Osteoblast (primary cell): ENCODE measurements around the gene GLI3. TPM values are rescaled to one million over a fixed set of nuclear protein-coding genes. Genes with fewer than 3 reads are reported as not detected.
A peak's percentile ranks its signal among the peaks of the same experiment; 100 is the strongest.

Source experiments
- DNase-seq: peaks from one replicate; pipeline ENCODE4 v3.0.0; 2011; ENCODE audit warnings: low spot score, mixed read lengths; ENCODE audit not compliant: insufficient read length; ENCODE audit errors: missing footprints
- H2AFZ ChIP-seq: 2 replicates; pipeline ENCODE4 v1.6.0; 2011; ENCODE audit warnings: mild to moderate bottlenecking, low read length
- H3K27ac ChIP-seq: 2 replicates; pipeline ENCODE4 v1.5.1; 2011; ENCODE audit warnings: mild to moderate bottlenecking, low read depth, low read length, moderate library complexity
- H3K27me3 ChIP-seq: 2 replicates; pipeline ENCODE4 v1.6.0; 2012; ENCODE audit warnings: mild to moderate bottlenecking, control low read depth, inconsistent platforms, low read length, moderate library complexity; ENCODE audit not compliant: insufficient read depth
- H3K36me3 ChIP-seq: 2 replicates; pipeline ENCODE4 v1.5.1; 2011; ENCODE audit warnings: mild to moderate bottlenecking, low read length, control low read depth, moderate library complexity; ENCODE audit not compliant: insufficient read depth
- H3K4me1 ChIP-seq: 2 replicates; pipeline ENCODE4 v1.5.1; 2011; ENCODE audit warnings: mild to moderate bottlenecking, low read length, control low read depth, moderate library complexity; ENCODE audit not compliant: insufficient read depth
- H3K4me2 ChIP-seq: 2 replicates; pipeline ENCODE4 v1.6.0; 2011; ENCODE audit warnings: mild to moderate bottlenecking, low read length; ENCODE audit not compliant: insufficient read depth
- H3K4me3 ChIP-seq: fragments of 200-600 bp; sonication (generic); 3 replicates; pipeline ENCODE4 v1.5.1; 2012; ENCODE audit warnings: mild to moderate bottlenecking, low read length, inconsistent platforms; ENCODE audit not compliant: insufficient read depth
- H3K79me2 ChIP-seq: 2 replicates; pipeline ENCODE4 v1.6.0; 2012; ENCODE audit warnings: mild to moderate bottlenecking, low read length, control low read depth, inconsistent platforms; ENCODE audit not compliant: insufficient read depth
- H3K9me3 ChIP-seq: 2 replicates; pipeline ENCODE4 v1.5.1; 2011; ENCODE audit warnings: low read depth, low read length, control low read depth
- H4K20me1 ChIP-seq: 2 replicates; pipeline ENCODE4 v1.6.0; 2012; ENCODE audit warnings: mild to moderate bottlenecking, low read length, control low read depth; ENCODE audit not compliant: insufficient read depth
- CTCF ChIP-seq: IDR thresholded peaks from 2 replicates; pipeline ENCODE4 v1.5.1; 2011; ENCODE audit warnings: mild to moderate bottlenecking, low read depth, low read length, moderate library complexity; ENCODE audit errors: extremely low read depth
- total RNA-seq: library from RNA; depleted of rRNA; stranded (reverse); fragments of >200 nt; gene quantifications from 2 replicates; pipeline ENCODE4 v1.2.3, GENCODE V29; 2012

The GLI3 gene
- total RNA-seq, 1 donor: 11.9 TPM

- Histone ChIP-seq H3K9me3 (no peaks in the 10 kb centered on the region), H3K79me2 (no peaks in the 10 kb centered on the region), H2AFZ (no peak overlapping the region), H3K27ac (no peak overlapping the region), H3K4me2 (no peak overlapping the region), H3K4me3 (no peak overlapping the region), H3K27me3 (no peaks in the 10 kb centered on the region), H4K20me1 (no peaks in the 10 kb centered on the region), H3K4me1 (peaks cover 12% of the 10 kb centered on the region), H3K36me3 (peaks cover 11% of the 10 kb centered on the region)
- peak; percentile 75 for DNase-seq
- no peak for TF ChIP-seq CTCF
These were observed 271.9 kb downstream of the GLI3 start for GRCh38 chr7:41964849-41965745.

GRCh38 chr7:41964183-41964753, 272.7 kb downstream of the GLI3 start:
- TF ChIP-seq CTCF: no peak
- no peak overlapping the region for H2AFZ ChIP-seq
- no peak for DNase-seq

GRCh38 chr7:41956705-41957104, 280.3 kb downstream of the GLI3 start:
- Histone ChIP-seq H3K9me3 (no peaks in the 10 kb centered on the region), H4K20me1 (no peaks in the 10 kb centered on the region), H3K79me2 (no peaks in the 10 kb centered on the region), H3K36me3 (no peaks in the 10 kb centered on the region), H3K27me3 (no peaks in the 10 kb centered on the region), H3K4me1 (peaks cover 24% of the 10 kb centered on the region), H3K4me3 (peak overlapping the region; percentile 11), H2AFZ (peak overlapping the region; percentile 5), H3K27ac (no peak overlapping the region), H3K4me2 (peak overlapping the region; percentile 69)
- no peak for TF ChIP-seq CTCF
- no peak for DNase-seq

More at GRCh38 chr7:41964183-41964753, 272.7 kb downstream of the GLI3 start:
- peaks cover 11% of the 10 kb centered on the region for H3K36me3 ChIP-seq
- H3K4me2 ChIP-seq: no peak overlapping the region
- H3K27ac ChIP-seq: no peak overlapping the region
- no peaks in the 10 kb centered on the region for H3K79me2 ChIP-seq
- H3K4me3 ChIP-seq: no peak overlapping the region
- no peaks in the 10 kb centered on the region for H3K27me3 ChIP-seq
- H3K4me1 ChIP-seq: peaks cover 12% of the 10 kb centered on the region
- H4K20me1 ChIP-seq: no peaks in the 10 kb centered on the region
- H3K9me3 ChIP-seq: no peaks in the 10 kb centered on the region
